Activated T-cell treated with anti-CD3 and anti-CD28 coated beads, Interleukin-2, amount 50 U/mL, for 4 hours (primary cell): ENCODE results near the gene SIN3B. TPM values are rescaled to one million over a fixed set of nuclear protein-coding genes. Genes with fewer than 3 reads are reported as not detected.

Experiments used
- total RNA-seq, 3 donors: library from RNA; stranded (reverse); gene quantifications; one replicate each; pipeline ENCODE4 v1.2.1, GENCODE V29; 2021

SIN3B gene
- total RNA-seq, 3 donors from 2014 or later = 40.7 to 43.7 (median 41.2) TPM

Other genes starting within 250 kb of the SIN3B start
- 10 to 100 TPM; 17.4 to 19.5 (median 18.2) TPM for gene MED26, start 201.2 kb upstream of the SIN3B start, total RNA-seq
- gene SMIM7, start 169.3 kb upstream of the SIN3B start, total RNA-seq = 10 to 100 TPM; 55.3 to 60.2 (median 60.2) TPM
- under 1 TPM; 0.27 to 0.89 (median 0.45) TPM for gene TMEM38A, start 168.3 kb upstream of the SIN3B start, total RNA-seq
- gene NWD1, start 109.6 kb upstream of the SIN3B start, total RNA-seq = not detected
- under 1 TPM; 0.05 to 0.24 (median 0.08) TPM for gene F2RL3, start 59.6 kb downstream of the SIN3B start, total RNA-seq
- gene CPAMD8, start 197.4 kb downstream of the SIN3B start, total RNA-seq = under 1 TPM in 2 of 3 donors, not detected in 1; 0.18 to 0.37 TPM
- 10 to 100 TPM; 21.5 to 29.3 (median 28.3) TPM for gene HAUS8, start 246.1 kb downstream of the SIN3B start, total RNA-seq
- gene MYO9B, start 246.4 kb downstream of the SIN3B start, total RNA-seq = 100 to 1,000 TPM in 1 of 3 donors, 10 to 100 TPM in 2; 82.6 to 104 (median 91.4) TPM